ENCODE data around the gene PLEKHM2.

GRCh38 chr1:15762546-15762945 lies 78.4 kb downstream of the PLEKHM2 start:
- no peak for TF ChIP-seq SNAI2 (CRISPR knock-in tag; IDR thresholded peaks at IDR 0.05)
- TF ChIP-seq ZNF70 (CRISPR knock-in tag; IDR thresholded peaks at IDR 0.05), result no peak
- no peak for TF ChIP-seq BACH2 (CRISPR knock-in tag; IDR thresholded peaks at IDR 0.05; ENCODE audit: borderline replicate concordance)
